Measurements from ENCODE around the gene TPGS1.

GRCh38 chr19:491146-491741 is 16.1 kb upstream of the TPGS1 start:
- TF ChIP-seq EZH2 (IDR thresholded peaks at IDR 0.05; ENCODE audit: borderline replicate concordance, low read depth, low read length, severe bottlenecking) (no peak), POLR2A (IDR thresholded peaks at IDR 0.05; ENCODE audit: low read depth, low read length) (no peak), CTCF (IDR thresholded peaks at IDR 0.05; ENCODE audit: extremely low read depth in 1 of 2, insufficient read depth in 1 of 2, low read depth in 1 of 2, low read length in 2 of 2) (no peak), POLR2AphosphoS5 (IDR thresholded peaks at IDR 0.05; ENCODE audit: insufficient read depth, low read depth, low read length) (no peak), MAX (IDR thresholded peaks at IDR 0.05; ENCODE audit: insufficient read depth, insufficient read length) (no peak), JUN (IDR thresholded peaks at IDR 0.05; ENCODE audit: borderline replicate concordance, insufficient read depth, insufficient read length, low read depth) (no peak), MYC (IDR thresholded peaks at IDR 0.05; ENCODE audit: low read depth, low read length) (no peak), GATA2 (IDR thresholded peaks at IDR 0.05; ENCODE audit: insufficient read depth, insufficient read length, low read depth, low read length) (no peak), FOS (IDR thresholded peaks at IDR 0.05; ENCODE audit: borderline replicate concordance, insufficient read depth, low read length) (no peak)

Measured in endothelial cell of umbilical vein (primary cell).